HepG2 (cell line): Measurements from ENCODE around the gene C1orf226. TPM values are rescaled to one million over a fixed set of nuclear protein-coding genes. Genes with fewer than 3 reads are reported as not detected.
A peak's percentile ranks its signal among the peaks of the same experiment; 100 is the strongest.

Source experiments
- ATAC-seq: fragments of 200-7000 bp; cut with Tn5 transposase; 3 replicates; pipeline ENCODE4 v1.9.1; 2020; ENCODE audit warnings: mild to moderate bottlenecking, moderate library complexity
- Bru-seq: library from RNA; stranded (reverse); fragments of 400-500 nt; gene quantifications from one replicate; lab custom pipeline; 2021; lab: Mats Ljungman, UMichigan
- BruChase-seq, 2 experiments: library from RNA; stranded (reverse); fragments of 400-500 nt; gene quantifications; one replicate each; lab custom pipeline; 2021; lab: Mats Ljungman, UMichigan
- BruUV-seq: library from RNA; stranded (reverse); fragments of 400-500 nt; replicated peaks from 2 replicates; lab custom pipeline; 2021; lab: Mats Ljungman, UMichigan
- CTCF ChIA-PET: fragments of 300-600 bp; formaldehyde crosslinking; extraction: SDS; loops from one replicate; lab custom pipeline; 2021; ENCODE audit warnings: low total read pairs, inconsistent platforms, low intra/inter-chr PET ratio; lab: Yijun Ruan, JAX
- POLR2A ChIA-PET: fragments of 350-600 bp; sonication (Branson Sonifier 250); formaldehyde crosslinking; loops from one replicate; lab custom pipeline; 2020; ENCODE audit warnings: antibody characterized with exemption, inconsistent platforms; lab: Yijun Ruan, JAX
- DNase-seq: peaks from one replicate; pipeline ENCODE4 v3.0.0-alpha.2; 2015; ENCODE audit warnings: low spot score
- FAIRE-seq: peaks from 3 replicates; lab custom pipeline; 2011; peaks lifted over from hg19 to GRCh38; lab: Jason Lieb, UNC
- H2AFZ ChIP-seq: one replicate; pipeline ENCODE4 v1.6.1; 2011; ENCODE audit warnings: low read length, inconsistent platforms
- H3K27ac ChIP-seq: fragments of 300-600 bp; 3 replicates; pipeline ENCODE4 v1.8.0; 2011; ENCODE audit warnings: mixed run types, mild to moderate bottlenecking, mixed read lengths, low read length, inconsistent platforms; ENCODE audit not compliant: insufficient read depth; ENCODE audit errors: extremely low read length
- H3K27me3 ChIP-seq, 2 experiments: fragments of 200-600 bp in 1 of 2; 2 replicates in 1 of 2; 3 replicates in 1 of 2; pipeline versions ENCODE4 v1.6.0 to v1.8.0; 2011; ENCODE audit warnings: low read length in 2 of 2, mild to moderate bottlenecking in 2 of 2, moderate library complexity in 2 of 2, inconsistent platforms in 1 of 2; ENCODE audit not compliant: insufficient read depth in 2 of 2, control insufficient read depth in 1 of 2
- H3K36me3 ChIP-seq, 2 experiments: fragments of 200-600 bp in 1 of 2; replicated peaks in 1 of 2; 2 replicates in 1 of 2; 3 replicates in 1 of 2; pipeline versions ENCODE4 v1.5.1 to v1.8.0; 2011; ENCODE audit warnings: low read length in 2 of 2, inconsistent platforms in 1 of 2; ENCODE audit not compliant: insufficient read depth in 2 of 2, control insufficient read depth in 1 of 2
- H3K4me1 ChIP-seq: 2 replicates; pipeline ENCODE4 v1.5.1; 2012; ENCODE audit warnings: low read length, inconsistent platforms; ENCODE audit not compliant: insufficient read depth
- H3K4me2 ChIP-seq: 2 replicates; pipeline ENCODE4 v1.6.0; 2011; ENCODE audit warnings: low read depth, low read length, inconsistent platforms
- H3K4me3 ChIP-seq, 3 experiments: fragments of 200-600 bp in 1 of 3; sonication (generic), shearing (Covaris generic) in 1 of 3; replicated peaks in 1 of 3; 2 replicates each; pipeline ENCODE4 v1.5.1; 2011 to 2016; ENCODE audit warnings: low read length in 3 of 3, inconsistent platforms in 2 of 3, low read depth in 2 of 3, mild to moderate bottlenecking in 2 of 3, control low read depth in 1 of 3, mixed read lengths in 1 of 3; ENCODE audit not compliant: insufficient read depth in 1 of 3
- H3K79me2 ChIP-seq: one replicate; pipeline ENCODE4 v1.6.1; 2011; ENCODE audit warnings: low read length, inconsistent platforms; ENCODE audit not compliant: insufficient read depth
- H3K9ac ChIP-seq: 2 replicates; pipeline ENCODE4 v1.6.0; 2011; ENCODE audit warnings: mild to moderate bottlenecking, low read depth, low read length, inconsistent platforms; ENCODE audit not compliant: insufficient read depth
- H3K9me3 ChIP-seq: 2 replicates; pipeline ENCODE4 v1.5.1; 2012; ENCODE audit warnings: mild to moderate bottlenecking, low read length
- H4K20me1 ChIP-seq: 2 replicates; pipeline ENCODE4 v1.6.0; 2011; ENCODE audit warnings: inconsistent platforms, mild to moderate bottlenecking, low read length, moderate library complexity; ENCODE audit not compliant: insufficient read depth
- FOXP4 ChIP-seq: sonication (generic); formaldehyde crosslinking; IDR thresholded peaks from 2 replicates; pipeline ENCODE4 v1.4.0; 2020; ENCODE audit warnings: missing genetic modification reagents
- HDAC1 ChIP-seq: sonication (generic); formaldehyde crosslinking; IDR thresholded peaks from 2 replicates; pipeline ENCODE4 v1.5.1; 2020; ENCODE audit warnings: mild to moderate bottlenecking, missing genetic modification reagents
- ISL2 ChIP-seq: sonication (generic); formaldehyde crosslinking; IDR thresholded peaks from 2 replicates; pipeline ENCODE4 v1.5.0; 2020; ENCODE audit warnings: missing genetic modification reagents
- KLF13 ChIP-seq: sonication (generic); formaldehyde crosslinking; IDR thresholded peaks from 2 replicates; pipeline ENCODE4 v1.4.0; 2020; ENCODE audit warnings: mild to moderate bottlenecking, missing genetic modification reagents
- NCOA2 ChIP-seq: sonication (generic); formaldehyde crosslinking; IDR thresholded peaks from 2 replicates; pipeline ENCODE4 v1.8.0; 2022; ENCODE audit warnings: inconsistent platforms
- PCBP1 ChIP-seq: fragments of 200-400 bp; formaldehyde crosslinking; IDR thresholded peaks from 2 replicates; pipeline ENCODE4 v1.6.1; 2017; ENCODE audit warnings: mild to moderate bottlenecking, low read depth, low read length, borderline replicate concordance
- RCOR2 ChIP-seq: IDR thresholded peaks from 2 replicates; pipeline ENCODE4 v1.6.1; 2016; ENCODE audit warnings: missing biosample characterization, missing genetic modification reagents
- SCMH1 ChIP-seq: sonication (generic); formaldehyde crosslinking; IDR thresholded peaks from 2 replicates; pipeline ENCODE4 v1.9.0; 2021; ENCODE audit warnings: missing genetic modification reagents, mild to moderate bottlenecking, borderline replicate concordance
- ZNF513 ChIP-seq: sonication (generic); formaldehyde crosslinking; conservative IDR thresholded peaks from 2 replicates; pipeline ENCODE4 v1.5.0; 2020; ENCODE audit warnings: missing genetic modification reagents
- ZNF775 ChIP-seq: sonication (generic); formaldehyde crosslinking; IDR thresholded peaks from 2 replicates; pipeline ENCODE4 v1.4.0; 2020; ENCODE audit warnings: missing genetic modification reagents, mild to moderate bottlenecking, moderate library complexity, borderline replicate concordance
- ZNF83 ChIP-seq: sonication (generic); formaldehyde crosslinking; IDR thresholded peaks from 2 replicates; pipeline ENCODE4 v1.4.0; 2020; ENCODE audit warnings: missing genetic modification reagents, mild to moderate bottlenecking, borderline replicate concordance
- WGBS: methylation state at CpG from one replicate; pipeline ENCODE4 v1.1.6; 2017; ENCODE audit warnings: low lambda C conversion rate; 5-methylcytosine and 5-hydroxymethylcytosine counted together
- in situ Hi-C: cut with HindIII; loops from 2 replicates; pipeline ENCODE4 v1.10.0; 2017; ENCODE audit warnings: low pct_unique_long_range_greater_than_20kb; ENCODE audit not compliant: extremely low pct_ligation_motif_present
- intact Hi-C: fragments of 100-400 bp; cut with micrococcal nuclease; formaldehyde crosslinking; loops from one replicate; pipeline ENCODE4 v1.10.0; 2022; ENCODE audit not compliant: unreplicated experiment
- long read RNA-seq, 2 experiments: library from RNA in 1 of 2; library from polyadenylated mRNA in 1 of 2; stranded (forward) in 1 of 2; unstranded in 1 of 2; transcript quantifications; one replicate each; pipeline ENCODE4 v2.0.0, GENCODE V29; 2019 to 2022
- polyA minus RNA-seq, 3 experiments: library from RNA; depleted of rRNA, polyadenylated mRNA; stranded (reverse); fragments of >200 nt; gene quantifications; 2 replicates each; pipeline ENCODE4 v1.2.3, GENCODE V29; 2011; ENCODE audit warnings: low replicate concordance in 1 of 3
- polyA plus RNA-seq, 8 experiments: library from polyadenylated mRNA; depleted of rRNA in 3 of 8; stranded (reverse) in 7 of 8; unstranded in 1 of 8; fragments of >200 nt; fragmentation: Illumina TruSeq in 4 of 8; extraction: Trizol in 4 of 8; gene quantifications; 2 replicates each; pipeline versions ENCODE4 v1.2.1 to v1.2.3, GENCODE V29; 2011 to 2016; ENCODE audit warnings: low read depth in 4 of 8, missing spikeins in 1 of 8, mixed read lengths in 1 of 8; ENCODE audit not compliant: insufficient read depth in 1 of 8
- total RNA-seq, 5 experiments: library from RNA; depleted of rRNA; stranded (reverse); fragments of >200 nt; fragmentation: Illumina TruSeq; extraction: Trizol; gene quantifications; 2 replicates each; pipeline ENCODE4 v1.2.3, GENCODE V29; 2016; ENCODE audit warnings: low read depth in 1 of 5

The C1orf226 gene
- total RNA-seq (2016; rRNA removed; fragmentation: Illumina TruSeq; extraction: Trizol), result 4.7 and 7.2 TPM in 2 replicates
- total RNA-seq (2016; cell fraction: cytosol; rRNA removed; fragmentation: Illumina TruSeq; extraction: Trizol; ENCODE audit: low read depth), result 1.0 and 1.4 TPM in 2 replicates
- total RNA-seq (2016; cell fraction: insoluble cytoplasmic fraction; rRNA removed; fragmentation: Illumina TruSeq; extraction: Trizol), result 4.7 and 5.6 TPM in 2 replicates
- 3.4 and 3.6 TPM in 2 replicates for total RNA-seq (2016; cell fraction: membrane; rRNA removed; fragmentation: Illumina TruSeq; extraction: Trizol)
- 9.3 and 11.2 TPM in 2 replicates for total RNA-seq (2016; cell fraction: nucleus; rRNA removed; fragmentation: Illumina TruSeq; extraction: Trizol)
- polyA plus RNA-seq (2011; rRNA removed), result 4.9 and 6.0 TPM in 2 replicates
- polyA plus RNA-seq (2011; cell fraction: cytosol; rRNA removed), result 3.2 and 3.4 TPM in 2 replicates
- 15.8 and 17.7 TPM in 2 replicates for polyA plus RNA-seq (2011; cell fraction: nucleus; rRNA removed)
- 5.2 and 7.5 TPM in 2 replicates for polyA plus RNA-seq (2012)
- 0.59 and 0.76 TPM in 2 replicates for polyA plus RNA-seq (2016; cell fraction: cytosol; fragmentation: Illumina TruSeq; extraction: Trizol; ENCODE audit: low read depth)
- polyA plus RNA-seq (2016; cell fraction: insoluble cytoplasmic fraction; fragmentation: Illumina TruSeq; extraction: Trizol; ENCODE audit: low read depth), result 5.7 and 7.7 TPM in 2 replicates
- polyA plus RNA-seq (2016; cell fraction: membrane; fragmentation: Illumina TruSeq; extraction: Trizol; ENCODE audit: low read depth), result 1.3 and 1.9 TPM in 2 replicates
- 20.2 and 21.5 TPM in 2 replicates for polyA plus RNA-seq (2016; cell fraction: nucleus; fragmentation: Illumina TruSeq; extraction: Trizol; ENCODE audit: insufficient read depth, low read depth)
- 12.6 and 14.6 TPM in 2 replicates for polyA minus RNA-seq (2011; rRNA and poly(A)+ RNA removed; ENCODE audit: low replicate concordance)
- 5.2 and 6.1 TPM in 2 replicates for polyA minus RNA-seq (2011; cell fraction: cytosol; rRNA and poly(A)+ RNA removed)
- 10.2 and 14.7 TPM in 2 replicates for polyA minus RNA-seq (2011; cell fraction: nucleus; rRNA and poly(A)+ RNA removed)
- percentile 72 among the genes with signal in this experiment for Bru-seq, nascent RNA
- percentile 93 among the genes with signal in this experiment for BruChase-seq, experiment 1, labeled RNA remaining after a 6-hour chase
- percentile 94 among the genes with signal in this experiment for BruChase-seq, experiment 2, labeled RNA remaining after a 2-hour chase
- long read RNA-seq, experiment 1, partial matches to known transcripts, result 0 of 2 reads
- long read RNA-seq, experiment 1, other reads (novel, unspliced or antisense), result 2 of 2 reads
- long read RNA-seq, experiment 2, partial matches to known transcripts, result 0 of 17 reads
- long read RNA-seq, experiment 2, other reads (novel, unspliced or antisense), result 17 of 17 reads

GRCh38 chr1:162381383-162381782 is at the start of gene C1orf226:
C1orf226 (plus strand) TSS chr1:162381728; CDS start chr1:162381902, 174 bp downstream.
- POLR2A ChIA-PET, result no interaction called here
- no peak within 1 kb of the TSS for H3K4me3 ChIP-seq
- H2AFZ ChIP-seq, result no peak within 1 kb of the TSS

GRCh38 chr1:162333991-162334390 is 47.5 kb upstream of the C1orf226 start:
- Histone ChIP-seq H3K4me3 (no peak overlapping the region), H3K36me3 (peaks cover 0 to 24% of the 10 kb centered on the region in 2 experiments; a peak in 2 of 5 replicates), H3K9ac (no peak overlapping the region), H3K4me2 (no peak overlapping the region), H3K9me3 (no peaks in the 10 kb centered on the region), H2AFZ (no peak overlapping the region), H3K4me1 (no peaks in the 10 kb centered on the region), H4K20me1 (no peaks in the 10 kb centered on the region), H3K79me2 (no peaks in the 10 kb centered on the region), H3K27ac (no peak overlapping the region), H3K27me3 (no peaks in the 10 kb centered on the region)
- CTCF ChIA-PET, result no interaction called here
- POLR2A ChIA-PET, result no interaction called here
- no peak for FAIRE-seq
- in situ Hi-C loops, result no loop called here
- no TSS peak for BruUV-seq
- no peak for ATAC-seq
- intact Hi-C loops, result no loop called here
- no peak for DNase-seq
- TF ChIP-seq KLF13 (CRISPR knock-in tag), result no peak
- TF ChIP-seq SCMH1 (CRISPR knock-in tag), result no peak
- no peak for TF ChIP-seq ZNF513 (CRISPR knock-in tag)
- TF ChIP-seq ISL2 (CRISPR knock-in tag), result no peak
- TF ChIP-seq NCOA2, result no peak
- TF ChIP-seq FOXP4 (CRISPR knock-in tag), result no peak
- no peak for TF ChIP-seq RCOR2 (CRISPR knock-in tag)
- no peak for TF ChIP-seq ZNF775 (CRISPR knock-in tag)

More at GRCh38 chr1:162381383-162381782, at the start of gene C1orf226:
- 95% methylated on average over 3 of the region's 3 CpGs for WGBS
- Histone ChIP-seq H3K36me3 (peaks cover 4 to 7% of the 10 kb centered on the region in 2 experiments; a peak in 4 of 5 replicates), H3K9ac (no peak within 1 kb of the TSS), H3K9me3 (no peaks in the 10 kb centered on the region), H3K27ac (no peak within 1 kb of the TSS), H3K79me2 (no peaks in the 10 kb centered on the region), H3K4me1 (no peaks in the 10 kb centered on the region), H3K27me3 (no peaks in the 10 kb centered on the region), H3K4me2 (no peak within 1 kb of the TSS), H4K20me1 (no peaks in the 10 kb centered on the region)
- intact Hi-C loops (no loop called here), in situ Hi-C loops (no loop called here)
- DNase-seq (no peak), ATAC-seq (no peak), FAIRE-seq (no peak)
- no TSS peak for BruUV-seq
- no peak for TF ChIP-seq ZNF83 (CRISPR knock-in tag)
- no peak for TF ChIP-seq HDAC1 (CRISPR knock-in tag)
- no peak for TF ChIP-seq PCBP1
- CTCF ChIA-PET, result no interaction called here
